H1 (cell line): ENCODE measurements around the gene TIMM10.

Experiments used
- CBX8 ChIP-seq: fragments of 300-800, 300-1000 bp; sonication (generic); IDR thresholded peaks from 2 replicates; pipeline ENCODE4 v1.7.1; 2016; ENCODE audit warnings: low read depth, low read length, borderline replicate concordance
- CTCF ChIP-seq, 3 experiments: IDR thresholded peaks; 1 replicate in 2 of 3; 2 replicates in 1 of 3; pipeline versions ENCODE4 v1.5.1 to v1.6.1; 2011; ENCODE audit warnings: low read length in 3 of 3, mild to moderate bottlenecking in 3 of 3, inconsistent platforms in 2 of 3, low read depth in 1 of 3, moderate library complexity in 1 of 3; ENCODE audit not compliant: insufficient read depth in 1 of 3; ENCODE audit errors: control extremely low read depth in 1 of 3
- EP300 ChIP-seq, 2 experiments: IDR thresholded peaks; 1 replicate in 1 of 2; 2 replicates in 1 of 2; pipeline ENCODE4 v1.6.1; 2011 to 2012; ENCODE audit warnings: low read depth in 2 of 2, low read length in 2 of 2, mild to moderate bottlenecking in 2 of 2, borderline replicate concordance in 1 of 2, inconsistent platforms in 1 of 2, moderate library complexity in 1 of 2
- GTF2F1 ChIP-seq: IDR thresholded peaks from 2 replicates; pipeline ENCODE4 v1.6.1; 2012; ENCODE audit warnings: low read depth, low read length, improper control_type of control experiment, borderline replicate concordance
- KDM1A ChIP-seq: fragments of 200-600, 300-600 bp; sonication (generic); IDR thresholded peaks from 2 replicates; pipeline ENCODE4 v1.7.1; 2016; ENCODE audit warnings: mild to moderate bottlenecking, low read length, borderline replicate concordance
- KDM5A ChIP-seq: fragments of 200-600 bp; IDR thresholded peaks from 2 replicates; pipeline ENCODE4 v1.7.1; 2012; ENCODE audit warnings: mild to moderate bottlenecking, low read length, inconsistent platforms, mixed read lengths
- POLR2A ChIP-seq, 2 experiments: IDR thresholded peaks; 1 replicate in 1 of 2; 2 replicates in 1 of 2; pipeline ENCODE4 v1.6.1; 2011; ENCODE audit warnings: low read depth in 2 of 2, low read length in 2 of 2, mild to moderate bottlenecking in 2 of 2; ENCODE audit errors: control extremely low read depth in 1 of 2
- RXRA ChIP-seq: IDR thresholded peaks from 2 replicates; pipeline ENCODE4 v1.6.1; 2011; ENCODE audit warnings: low read depth, mild to moderate bottlenecking, low read length, moderate library complexity; ENCODE audit not compliant: insufficient read depth
- YY1 ChIP-seq: IDR thresholded peaks from 2 replicates; pipeline ENCODE4 v1.6.1; 2011; ENCODE audit warnings: low read depth, mild to moderate bottlenecking, low read length

- TF ChIP-seq KDM5A (no peak), YY1 (no peak), POLR2A (IDR thresholded peaks at IDR 0.05; ENCODE audit: control extremely low read depth in 1 of 2, low read depth in 2 of 2, low read length in 2 of 2) (no peak), CTCF (IDR thresholded peaks at IDR 0.05; ENCODE audit: control extremely low read depth in 1 of 3, insufficient read depth in 1 of 3, low read depth in 1 of 3, low read length in 3 of 3) (no peak), CBX8 (no peak), EP300 (IDR thresholded peaks at IDR 0.05; ENCODE audit: borderline replicate concordance in 1 of 2, low read depth in 2 of 2, low read length in 2 of 2) (no peak), RXRA (no peak), KDM1A (no peak), GTF2F1 (no peak)
These were observed 12.0 kb upstream of the TIMM10 start for GRCh38 chr11:57542582-57542981.
